A673 (cell line): ENCODE data around the gene FAM83F. TPM values are rescaled to one million over a fixed set of nuclear protein-coding genes. Genes with fewer than 3 reads are reported as not detected.

ENCODE experiments used
- BruUV-seq: library from RNA; stranded (reverse); fragments of 400-500 nt; replicated peaks from 2 replicates; lab custom pipeline; 2021; lab: Mats Ljungman, UMichigan
- CTCF ChIA-PET: fragments of 300-600 bp; sonication (Branson Sonifier 250); formaldehyde crosslinking; loops from one replicate; lab custom pipeline; 2022; ENCODE audit warnings: antibody characterized with exemption; lab: Charles Lee
- POLR2A ChIA-PET: fragments of 300-600 bp; sonication (Branson Sonifier 250); formaldehyde crosslinking; loops from one replicate; lab custom pipeline; 2022; ENCODE audit warnings: antibody characterized with exemption; ENCODE audit not compliant: low non-redundant PET; lab: Charles Lee
- DNase-seq: peaks from one replicate; pipeline ENCODE4 v3.0.0-alpha.2; 2015; ENCODE audit warnings: low spot score
- H3K27ac ChIP-seq: fragments of 200-600 bp; sonication (generic); 2 replicates; pipeline ENCODE4 v1.5.1; 2016; ENCODE audit warnings: mixed run types, low read depth, mild to moderate bottlenecking, mixed read lengths, antibody characterized with exemption, low read length; ENCODE audit not compliant: poor library complexity, severe bottlenecking
- H3K27me3 ChIP-seq: fragments of 200-600 bp; sonication (generic); replicated peaks from 2 replicates; pipeline ENCODE4 v1.6.1; 2017; ENCODE audit warnings: mixed run types, low read depth, mild to moderate bottlenecking, mixed read lengths, antibody characterized with exemption, low read length; ENCODE audit not compliant: insufficient read depth, poor library complexity
- H3K36me3 ChIP-seq: fragments of 200-600 bp; sonication (generic); 2 replicates; pipeline ENCODE4 v1.6.1; 2016; ENCODE audit warnings: mixed run types, mild to moderate bottlenecking, mixed read lengths, antibody characterized with exemption, low read length; ENCODE audit not compliant: insufficient read depth, poor library complexity, severe bottlenecking
- H3K4me1 ChIP-seq: fragments of 200-600 bp; sonication (generic); 2 replicates; pipeline ENCODE4 v1.6.1; 2017; ENCODE audit warnings: mixed run types, mild to moderate bottlenecking, mixed read lengths, antibody characterized with exemption, low read length; ENCODE audit not compliant: insufficient read depth, poor library complexity, severe bottlenecking
- H3K4me3 ChIP-seq: fragments of 200-600 bp; sonication (generic); 2 replicates; pipeline ENCODE4 v1.5.1; 2016; ENCODE audit warnings: low read depth, mixed run types, mild to moderate bottlenecking, mixed read lengths, low read length; ENCODE audit not compliant: poor library complexity, severe bottlenecking
- H3K9me3 ChIP-seq: fragments of 200-600 bp; sonication (generic); 2 replicates; pipeline ENCODE4 v1.6.1; 2016; ENCODE audit warnings: mixed run types, low read depth, mild to moderate bottlenecking, mixed read lengths, antibody characterized with exemption, low read length; ENCODE audit not compliant: poor library complexity, severe bottlenecking
- EZH2 ChIP-seq: fragments of 200-600 bp; sonication (generic); IDR thresholded peaks from 2 replicates; pipeline ENCODE4 v1.6.1; 2017; ENCODE audit warnings: borderline replicate concordance, low read depth, mild to moderate bottlenecking, mixed read lengths, antibody characterized with exemption, low read length; ENCODE audit not compliant: poor library complexity, severe bottlenecking
- intact Hi-C: fragments of 100-400 bp; cut with micrococcal nuclease; formaldehyde crosslinking; loops from one replicate; pipeline ENCODE4 v1.10.0; 2022; ENCODE audit not compliant: unreplicated experiment
- total RNA-seq: library from RNA; stranded (reverse); gene quantifications from 2 replicates; pipeline ENCODE4 v1.2.3, GENCODE V29; 2021
- TF ChIP-seq, protein P1 (sequence below): fragments of 300-800, 200-600 bp; sonication (generic); conservative IDR thresholded peaks from 2 replicates; pipeline ENCODE4 v1.5.1; 2017; ENCODE audit warnings: low read depth, mild to moderate bottlenecking, antibody characterized with exemption, low read length, moderate library complexity, mixed read lengths

Gene FAM83F
- total RNA-seq, 1 experiment from 2014 or later: not detected

DNA sequence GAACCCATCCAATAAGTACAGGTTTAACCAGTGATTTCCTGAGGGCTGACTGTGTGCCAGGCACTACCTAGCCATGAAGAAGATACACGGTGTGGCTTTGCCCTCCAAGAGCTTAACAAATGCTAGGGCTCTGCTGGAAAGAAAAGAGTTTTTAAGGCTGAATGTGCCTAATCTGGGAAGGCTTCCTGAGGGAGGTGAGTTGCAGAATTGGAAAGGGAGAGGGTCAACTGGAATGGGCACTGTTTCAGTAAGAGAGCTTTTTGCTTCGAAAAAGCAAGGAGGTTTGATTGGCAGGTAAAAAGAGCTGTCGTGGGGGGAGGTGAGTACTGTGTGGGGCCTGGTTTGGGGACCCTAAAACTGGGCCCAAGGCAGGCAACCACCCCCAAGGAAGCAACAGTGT is 2.7 kb downstream of the FAM83F start:
- ChIA-PET CTCF (no interaction called here), POLR2A (interaction anchor here (0.6 kb wide), 1 partner anchor 444 kb away, joined by 3 read pairs; no protein-coding TSS in a partner anchor)
- Histone ChIP-seq H3K36me3 (no peaks in the 10 kb centered on the region), H3K27me3 (no peaks in the 10 kb centered on the region), H3K9me3 (no peaks in the 10 kb centered on the region), H3K27ac (no peak overlapping the region), H3K4me3 (no peak overlapping the region), H3K4me1 (no peaks in the 10 kb centered on the region)
- TF ChIP-seq EZH2: no peak
- TF ChIP-seq, protein P1, sequence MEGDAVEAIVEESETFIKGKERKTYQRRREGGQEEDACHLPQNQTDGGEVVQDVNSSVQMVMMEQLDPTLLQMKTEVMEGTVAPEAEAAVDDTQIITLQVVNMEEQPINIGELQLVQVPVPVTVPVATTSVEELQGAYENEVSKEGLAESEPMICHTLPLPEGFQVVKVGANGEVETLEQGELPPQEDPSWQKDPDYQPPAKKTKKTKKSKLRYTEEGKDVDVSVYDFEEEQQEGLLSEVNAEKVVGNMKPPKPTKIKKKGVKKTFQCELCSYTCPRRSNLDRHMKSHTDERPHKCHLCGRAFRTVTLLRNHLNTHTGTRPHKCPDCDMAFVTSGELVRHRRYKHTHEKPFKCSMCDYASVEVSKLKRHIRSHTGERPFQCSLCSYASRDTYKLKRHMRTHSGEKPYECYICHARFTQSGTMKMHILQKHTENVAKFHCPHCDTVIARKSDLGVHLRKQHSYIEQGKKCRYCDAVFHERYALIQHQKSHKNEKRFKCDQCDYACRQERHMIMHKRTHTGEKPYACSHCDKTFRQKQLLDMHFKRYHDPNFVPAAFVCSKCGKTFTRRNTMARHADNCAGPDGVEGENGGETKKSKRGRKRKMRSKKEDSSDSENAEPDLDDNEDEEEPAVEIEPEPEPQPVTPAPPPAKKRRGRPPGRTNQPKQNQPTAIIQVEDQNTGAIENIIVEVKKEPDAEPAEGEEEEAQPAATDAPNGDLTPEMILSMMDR: no peak
- BruUV-seq: no TSS peak
- DNase-seq: no peak
- intact Hi-C loops: no loop called here

DNA sequence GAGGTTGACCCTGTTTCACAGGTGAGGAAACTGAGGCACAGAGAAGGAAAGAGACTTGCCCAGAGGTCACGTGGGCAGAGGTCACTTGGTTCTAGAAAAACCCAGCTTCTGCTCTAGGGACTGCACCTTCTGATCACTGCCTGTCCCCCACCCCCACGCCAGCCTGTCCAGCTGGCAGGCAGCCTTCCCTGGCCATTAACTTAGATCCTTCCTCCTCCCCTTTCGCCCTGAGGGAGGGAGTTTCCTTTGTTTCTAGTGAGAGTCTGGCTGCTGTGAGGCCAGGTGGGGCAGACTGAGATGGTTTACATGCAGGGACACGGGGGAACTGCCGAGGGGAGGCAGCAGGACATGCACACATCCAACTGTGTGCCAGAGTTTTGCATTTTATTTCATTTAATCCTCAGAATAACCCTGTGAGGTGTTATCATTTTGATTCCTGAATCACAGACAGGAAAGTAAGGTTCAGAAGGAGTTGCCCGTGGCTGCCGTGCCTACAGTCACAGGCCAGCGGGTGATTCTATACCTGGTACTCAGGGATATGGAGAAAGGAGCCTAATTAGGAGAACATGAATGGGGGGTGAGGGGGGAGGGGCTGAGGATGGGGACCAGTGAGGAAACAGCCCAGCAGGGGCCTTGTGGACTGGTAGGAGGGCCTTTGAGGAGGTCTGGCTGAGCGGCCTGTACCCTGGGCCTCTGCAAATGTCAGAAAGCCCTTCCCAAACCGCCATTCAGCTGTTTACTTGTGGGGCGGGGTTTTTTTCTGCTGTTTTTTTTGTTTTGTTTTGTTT is 3.4 kb downstream of the FAM83F start:
- H3K36me3 ChIP-seq: no peaks in the 10 kb centered on the region
- H3K4me3 ChIP-seq: no peak overlapping the region
- no peaks in the 10 kb centered on the region for H3K27me3 ChIP-seq
- TF ChIP-seq, protein P1: no peak
- TF ChIP-seq EZH2: no peak
- intact Hi-C loops: no loop called here
- ChIA-PET CTCF (no interaction called here), POLR2A (no interaction called here)
- BruUV-seq: no TSS peak
- H3K27ac ChIP-seq: no peak overlapping the region
- no peaks in the 10 kb centered on the region for H3K9me3 ChIP-seq
- H3K4me1 ChIP-seq: no peaks in the 10 kb centered on the region
- no peak for DNase-seq

DNA sequence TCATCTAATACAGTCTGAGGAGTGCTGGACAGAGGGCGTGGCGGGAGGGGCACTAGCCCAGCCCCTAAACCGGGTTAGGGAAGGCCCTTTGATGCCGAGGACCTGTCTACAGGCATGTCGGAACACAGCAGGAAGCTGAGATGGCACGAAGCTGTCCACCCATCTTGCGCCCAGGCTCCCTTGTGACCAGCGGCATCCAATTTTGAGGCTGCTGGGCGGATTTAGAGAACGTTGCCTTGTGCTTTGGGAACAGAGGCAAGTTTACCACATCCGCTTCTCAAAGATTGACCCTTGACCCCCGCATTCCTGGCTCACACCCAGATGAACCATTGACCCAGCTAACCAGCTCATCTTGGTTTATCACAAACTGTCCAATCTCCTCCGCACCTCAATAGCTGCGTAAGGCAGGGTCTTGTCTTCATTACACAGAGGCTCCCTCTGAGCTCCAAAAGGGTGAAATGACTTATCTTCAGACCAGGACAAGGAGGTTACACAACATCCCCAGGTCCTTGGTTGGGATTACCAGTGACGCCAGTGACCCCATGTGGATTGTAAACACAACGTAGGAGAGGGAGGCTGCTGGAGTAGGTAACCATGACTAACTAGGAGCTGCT is 4.5 kb downstream of the FAM83F start:
- CTCF ChIA-PET: no interaction called here
- no TSS peak for BruUV-seq

More for the DNA sequence above, 4.5 kb downstream of the FAM83F start:
- Histone ChIP-seq H3K4me3 (no peak overlapping the region), H3K36me3 (no peaks in the 10 kb centered on the region), H3K4me1 (no peaks in the 10 kb centered on the region), H3K27me3 (no peaks in the 10 kb centered on the region), H3K9me3 (no peaks in the 10 kb centered on the region), H3K27ac (no peak overlapping the region)
- POLR2A ChIA-PET: no interaction called here
- no peak for TF ChIP-seq EZH2
- TF ChIP-seq, protein P1: no peak
- intact Hi-C loops: no loop called here
- no peak for DNase-seq
